ENCODE results near the gene KCTD17. TPM values are rescaled to one million over a fixed set of nuclear protein-coding genes. Genes with fewer than 3 reads are reported as not detected.
"Not testable (repeated sequence)": the region's sequence is repeated elsewhere in the genome, so short reads cannot be mapped to it uniquely, and the experiment has no call there.

KCTD17 gene
- total RNA-seq, 1 donor from 2014 or later: 34.9 TPM

GRCh38 chr22:37060801-37061610, 9.5 kb downstream of the KCTD17 start:
- no peak for DNase-seq (ENCODE audit: low read depth, low spot score)

GRCh38 chr22:37061611-37062375, 10.3 kb downstream of the KCTD17 start:
- no peak for DNase-seq (ENCODE audit: low read depth, low spot score)

- DNase-seq (ENCODE audit: low read depth, low spot score): no peak
Observed at GRCh38 chr22:37062376-37062675, 10.8 kb downstream of the KCTD17 start.

GRCh38 chr22:37062702-37063381, 11.3 kb downstream of the KCTD17 start:
- no peak for DNase-seq (ENCODE audit: low read depth, low spot score)

GRCh38 chr22:37063431-37064420, 12.2 kb downstream of the KCTD17 start:
- no peak for DNase-seq (ENCODE audit: low read depth, low spot score)

- DNase-seq (ENCODE audit: low read depth, low spot score): no peak
Observed at GRCh38 chr22:37064553-37064952, 13.0 kb downstream of the KCTD17 start.

- no peak for DNase-seq (ENCODE audit: low read depth, low spot score)
Observed at GRCh38 chr22:37065180-37065579, 13.6 kb downstream of the KCTD17 start.

GRCh38 chr22:37065961-37066360, 14.4 kb downstream of the KCTD17 start:
- no peak for DNase-seq (ENCODE audit: low read depth, low spot score)

- DNase-seq (ENCODE audit: low read depth, low spot score): no peak
Observed at GRCh38 chr22:37067428-37067827, 15.9 kb downstream of the KCTD17 start.

- DNase-seq (ENCODE audit: low read depth, low spot score): no peak
Observed at GRCh38 chr22:37068859-37069258, 17.3 kb downstream of the KCTD17 start.

- no peak for DNase-seq (ENCODE audit: low read depth, low spot score)
Observed at GRCh38 chr22:37069319-37069718, 17.8 kb downstream of the KCTD17 start.

- no peak for DNase-seq (ENCODE audit: low read depth, low spot score)
Observed at GRCh38 chr22:37069719-37070118, 18.2 kb downstream of the KCTD17 start.

GRCh38 chr22:37070334-37070733, 18.8 kb downstream of the KCTD17 start:
- no peak for DNase-seq (ENCODE audit: low read depth, low spot score)

GRCh38 chr22:37070744-37071143, 19.2 kb downstream of the KCTD17 start:
- no peak for DNase-seq (ENCODE audit: low read depth, low spot score)

GRCh38 chr22:37071850-37072592, 20.5 kb downstream of the KCTD17 start:
- DNase-seq (ENCODE audit: low read depth, low spot score): not testable (repeated sequence)

- no peak for DNase-seq (ENCODE audit: low read depth, low spot score)
Observed at GRCh38 chr22:37072673-37073072, 21.1 kb downstream of the KCTD17 start.

GRCh38 chr22:37074537-37074936, 23.0 kb downstream of the KCTD17 start:
- no peak for DNase-seq (ENCODE audit: low read depth, low spot score)

GRCh38 chr22:37075046-37075445, 23.5 kb downstream of the KCTD17 start:
- no peak for DNase-seq (ENCODE audit: low read depth, low spot score)

GRCh38 chr22:37075822-37076433, 24.4 kb downstream of the KCTD17 start:
- DNase-seq (ENCODE audit: low read depth, low spot score): no peak

All from pulmonary artery endothelial cell (primary cell).